HG02610 (cell line): ENCODE data around the gene PHF2.
"Not testable (repeated sequence)": the region's sequence is repeated elsewhere in the genome, so short reads cannot be mapped to it uniquely, and the experiment has no call there.

Source experiments
- ATAC-seq: cut with Tn5 transposase; IDR thresholded peaks from one replicate; pipeline ENCODE4 v1.9.1; 2021; ENCODE audit warnings: mild to moderate bottlenecking, moderate library complexity; ENCODE audit not compliant: unreplicated experiment

PHF2 gene

GRCh38 chr9:93662952-93663572 is 86.7 kb downstream of the PHF2 start:
- no peak for ATAC-seq

GRCh38 chr9:93663877-93664548 is 87.6 kb downstream of the PHF2 start:
- no peak for ATAC-seq

- ATAC-seq: no peak
Observed at GRCh38 chr9:93664549-93665120, 88.3 kb downstream of the PHF2 start.

DNA sequence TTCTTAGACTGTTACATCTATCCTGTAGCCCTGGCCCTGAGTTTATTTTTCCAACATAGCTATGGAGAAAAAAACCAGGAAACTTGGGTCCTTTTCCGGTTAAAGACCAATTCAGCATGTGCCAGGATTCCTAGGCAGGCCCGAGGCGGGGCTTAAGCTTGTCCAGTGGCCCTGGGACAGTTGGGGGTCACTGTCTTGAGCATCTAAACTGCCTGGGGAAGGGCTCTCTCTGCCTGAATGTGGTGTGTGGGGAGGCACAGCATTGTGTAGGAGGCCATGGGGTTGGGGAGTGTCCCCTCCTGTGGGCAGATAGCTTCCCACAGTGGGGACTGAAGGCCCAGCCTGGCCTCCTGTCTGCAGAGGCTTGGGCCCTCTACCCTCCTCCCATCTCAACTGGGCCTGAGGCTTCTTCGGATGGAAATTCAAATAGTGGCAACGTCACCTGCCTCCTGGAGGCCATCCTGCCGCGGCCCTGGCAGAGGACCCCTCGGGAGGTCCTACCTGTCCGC is 88.8 kb downstream of the PHF2 start:
- no peak for ATAC-seq

GRCh38 chr9:93665637-93666438 is 89.5 kb downstream of the PHF2 start:
- no peak for ATAC-seq

DNA sequence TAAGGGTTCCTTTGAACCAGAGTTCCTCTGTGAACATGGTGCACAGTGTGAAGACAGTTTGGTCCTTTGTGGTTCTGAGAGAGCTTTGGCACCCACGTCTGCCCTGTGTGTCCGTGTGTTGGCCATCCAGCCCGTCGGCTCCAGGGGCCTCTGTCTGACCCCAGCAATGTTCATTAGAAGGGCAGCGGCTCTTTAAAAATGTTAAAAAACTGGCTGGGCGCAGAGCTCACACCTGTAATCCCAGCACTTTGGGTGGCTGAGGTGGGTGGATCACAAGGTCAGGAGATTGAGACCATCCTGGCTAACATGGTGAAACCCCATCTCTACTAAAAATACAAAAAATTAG is 90.0 kb downstream of the PHF2 start:
- ATAC-seq: not testable (repeated sequence)

DNA sequence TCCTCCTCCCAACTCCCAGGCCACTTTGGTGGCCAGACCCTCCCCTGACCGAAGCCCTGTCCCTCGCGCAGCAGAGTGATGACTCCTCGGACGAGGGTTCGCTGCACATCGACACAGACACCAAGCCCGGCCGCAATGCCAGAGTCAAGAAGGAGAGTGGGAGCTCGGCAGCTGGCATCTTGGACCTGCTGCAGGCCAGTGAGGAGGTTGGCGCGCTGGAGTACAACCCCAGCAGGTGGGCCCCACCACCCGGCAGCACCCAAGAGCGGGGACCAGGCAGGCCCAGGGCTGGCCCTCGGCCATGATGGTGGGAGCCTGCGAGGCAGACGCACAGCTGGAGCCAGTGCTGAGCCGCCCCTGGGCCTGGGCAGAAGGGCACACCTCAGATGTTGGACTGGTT is 90.6 kb downstream of the PHF2 start:
- ATAC-seq: no peak

GRCh38 chr9:93667627-93668026 is 91.2 kb downstream of the PHF2 start:
- no peak for ATAC-seq

- ATAC-seq: no peak
Observed at GRCh38 chr9:93668261-93668871, 92.0 kb downstream of the PHF2 start.

GRCh38 chr9:93669116-93669957 is 93.0 kb downstream of the PHF2 start:
- no peak for ATAC-seq

- ATAC-seq: no peak
Observed at GRCh38 chr9:93669958-93670207, 93.5 kb downstream of the PHF2 start.

GRCh38 chr9:93670208-93671019 is 94.0 kb downstream of the PHF2 start:
- no peak for ATAC-seq

DNA sequence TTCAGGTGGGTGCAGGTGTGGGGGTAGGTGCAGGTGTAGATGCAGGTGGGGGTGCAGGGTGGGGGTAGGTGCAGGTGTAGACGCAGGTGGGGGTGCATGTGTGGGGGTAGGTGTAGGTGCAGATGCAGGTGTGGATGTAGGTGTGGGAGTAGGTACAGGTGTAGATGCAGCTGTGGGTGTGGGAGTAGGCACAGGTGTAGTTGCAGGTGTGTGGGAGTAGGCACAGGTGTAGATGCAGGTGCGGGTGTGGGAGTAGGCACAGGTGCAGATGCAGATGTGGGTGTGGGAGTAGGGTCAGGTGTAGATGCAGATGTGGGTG is 94.6 kb downstream of the PHF2 start:
- no peak for ATAC-seq

DNA sequence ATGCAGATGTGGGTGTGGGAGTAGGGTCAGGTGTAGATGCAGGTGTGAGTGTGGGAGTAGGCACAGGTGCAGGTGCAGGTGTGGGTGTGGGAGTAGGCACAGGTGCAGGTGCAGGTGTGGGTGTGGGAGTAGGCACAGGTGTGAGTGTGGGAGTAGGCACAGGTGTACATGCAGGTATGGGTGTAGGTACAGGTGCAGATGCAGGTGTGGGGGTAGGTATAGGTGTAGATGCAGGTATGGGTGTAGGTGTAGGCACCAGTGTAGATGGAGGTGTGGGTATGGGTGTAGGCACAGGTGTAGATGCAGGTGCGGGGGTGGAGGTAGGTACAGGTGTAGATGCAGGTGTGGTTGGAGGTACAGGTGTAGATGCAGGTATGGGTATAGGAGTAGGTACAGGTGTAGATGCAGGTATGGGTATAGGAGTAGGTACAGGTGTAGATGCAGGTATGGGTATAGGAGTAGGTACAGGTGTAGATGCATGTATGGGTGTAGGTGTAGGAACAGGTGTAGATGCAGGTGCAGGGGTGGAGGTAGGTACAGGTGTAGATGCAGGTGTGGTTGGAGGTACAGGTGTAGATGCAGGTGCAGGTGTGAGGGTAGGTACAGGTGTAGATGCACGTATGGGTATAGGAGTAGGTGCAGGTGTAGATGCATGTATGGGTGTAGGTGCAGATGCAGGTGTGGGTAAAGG is 96.1 kb downstream of the PHF2 start:
- not testable (repeated sequence) for ATAC-seq

GRCh38 chr9:93673021-93673838 is 96.8 kb downstream of the PHF2 start:
- ATAC-seq: no peak

DNA sequence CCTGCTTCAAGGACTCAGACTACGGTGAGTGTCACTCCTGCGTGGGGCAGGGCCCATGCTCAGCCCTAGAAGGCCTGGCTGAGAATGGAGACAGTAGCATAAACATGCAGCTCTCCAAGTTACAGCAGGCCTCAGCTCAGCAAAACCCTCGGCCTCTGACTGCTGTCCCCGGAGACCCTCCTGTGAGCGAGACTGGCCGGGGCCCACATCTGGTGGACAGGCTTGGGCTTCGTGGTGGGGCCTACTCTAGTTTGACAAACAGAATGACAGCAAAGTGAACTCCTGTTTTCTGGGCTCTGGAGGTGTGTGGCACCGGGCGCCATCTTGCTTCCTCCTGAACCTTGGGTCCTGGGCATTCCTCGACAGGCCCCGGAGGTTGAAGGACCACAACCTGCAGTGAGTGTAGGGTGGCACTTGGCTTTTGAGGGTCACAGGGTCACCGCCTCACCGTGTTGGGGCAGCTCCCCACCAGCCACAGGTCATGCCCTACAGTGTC is 97.5 kb downstream of the PHF2 start:
- ATAC-seq: no peak

- ATAC-seq: no peak
Observed at GRCh38 chr9:93674580-93675335, 98.4 kb downstream of the PHF2 start.
